ENCODE measurements around the gene ZFP57. TPM values are rescaled to one million over a fixed set of nuclear protein-coding genes. Genes with fewer than 3 reads are reported as not detected.

Gene ZFP57
- total RNA-seq, 1 experiment from 2014 or later = not detected

DNA sequence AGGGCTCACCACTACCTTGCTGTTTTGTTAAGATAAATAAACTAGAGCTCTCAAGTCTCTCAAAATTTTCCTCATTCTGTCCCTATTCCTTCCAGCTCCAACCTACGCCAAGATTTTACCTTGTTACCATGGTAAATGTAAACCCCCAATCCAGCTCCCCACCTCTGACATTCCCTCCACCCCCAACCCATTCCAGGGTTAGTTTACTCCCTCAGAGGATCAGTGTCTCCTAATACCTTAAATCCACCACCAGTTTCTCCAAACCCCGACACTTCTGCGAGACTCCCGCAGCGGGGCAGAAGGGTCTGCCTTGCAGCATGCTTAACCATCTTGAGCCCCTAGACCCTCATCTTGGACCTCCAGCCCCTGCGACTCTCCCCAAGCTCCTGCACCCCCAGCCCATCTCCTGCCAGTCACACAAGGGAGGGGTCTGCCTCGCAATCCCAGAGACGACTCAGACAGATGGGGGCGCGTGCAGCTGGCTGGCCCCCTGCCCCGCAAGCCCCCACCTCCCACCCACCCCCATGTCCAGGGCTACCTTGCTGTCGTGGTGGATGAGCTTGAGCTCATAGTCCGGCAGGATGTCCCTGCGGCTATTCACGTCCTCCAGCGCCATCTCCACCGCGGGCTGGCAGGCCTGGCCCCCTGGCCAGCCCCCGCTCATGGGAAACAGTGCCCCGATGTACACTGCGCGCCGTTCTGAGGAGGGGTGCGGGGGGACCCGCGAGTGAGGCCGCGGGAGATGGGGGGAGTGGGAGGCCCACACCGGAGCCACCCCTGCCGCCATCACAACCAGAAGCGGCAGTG is 53.8 kb downstream of the ZFP57 start:
- no peak for DNase-seq (ENCODE audit: low spot score)

DNA sequence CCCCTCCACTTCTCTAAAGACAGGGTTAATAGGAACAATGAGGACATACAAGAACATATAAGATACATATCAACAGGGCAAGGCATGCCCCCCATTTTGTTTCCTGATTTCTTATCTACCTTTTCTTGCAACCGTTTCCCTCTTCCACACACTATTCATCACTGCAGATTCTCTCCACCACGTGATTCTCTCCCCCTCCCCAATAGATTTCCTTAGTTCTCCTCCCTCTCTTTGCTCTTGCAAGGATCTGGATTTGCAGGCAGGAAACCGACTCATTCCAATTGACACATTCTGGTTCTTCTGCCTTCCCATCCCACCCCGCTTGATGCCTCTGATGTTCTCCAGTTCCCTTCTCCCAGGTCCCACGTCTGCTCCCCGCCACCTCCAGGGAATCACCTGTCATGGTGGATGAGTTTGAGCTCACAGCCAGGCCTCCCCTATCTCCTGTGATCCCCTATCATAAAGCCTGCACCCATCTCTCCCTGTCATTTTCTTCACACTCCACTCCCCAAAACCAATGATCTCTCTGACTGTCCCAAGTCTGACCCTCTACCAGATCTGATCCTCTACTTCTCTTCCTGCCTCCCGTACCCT is 55.5 kb downstream of the ZFP57 start:
- DNase-seq (ENCODE audit: low spot score) = no peak

DNA sequence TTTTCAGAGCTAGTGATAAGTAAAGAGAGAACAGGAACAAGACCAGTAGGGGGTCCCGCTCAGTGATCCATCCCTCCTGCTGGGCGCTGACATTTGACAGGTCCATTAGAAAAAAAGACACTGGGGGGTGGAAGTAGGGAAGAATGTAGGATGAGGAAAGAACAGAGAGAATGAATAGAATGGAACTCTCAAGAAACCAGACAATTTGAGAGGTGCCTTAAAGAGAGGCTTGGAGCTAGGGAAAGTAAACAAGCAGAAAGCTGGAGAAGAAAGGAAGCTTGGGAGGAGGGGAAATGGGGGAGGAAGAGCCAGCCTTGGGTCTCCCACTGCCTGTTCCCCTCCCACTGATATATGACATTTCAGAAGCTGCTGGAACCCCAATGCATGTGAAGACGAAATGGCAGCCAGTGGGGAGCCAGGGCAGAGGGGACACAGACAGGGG is 56.4 kb downstream of the ZFP57 start:
- DNase-seq (ENCODE audit: low spot score) = no peak

Other genes starting within 250 kb of the ZFP57 start
- not detected in 2 replicates for gene OR10C1, start 241.8 kb downstream of the ZFP57 start, total RNA-seq (2014; rRNA removed; shearing (Covaris generic))
- not detected in 2 replicates for gene OR11A1, start 224.1 kb downstream of the ZFP57 start, total RNA-seq (2014; rRNA removed; shearing (Covaris generic))
- gene OR2H1, start 224.0 kb downstream of the ZFP57 start, total RNA-seq (2014; rRNA removed; shearing (Covaris generic)) = not detected in 2 replicates
- gene MAS1L, start 193.2 kb downstream of the ZFP57 start, total RNA-seq (2014; rRNA removed; shearing (Covaris generic)) = not detected in 2 replicates
- gene UBD, start 121.4 kb downstream of the ZFP57 start, total RNA-seq (2014; rRNA removed; shearing (Covaris generic)) = not detected in 2 replicates
- not detected in 2 replicates for gene OR2H2, start 96.0 kb downstream of the ZFP57 start, total RNA-seq (2014; rRNA removed; shearing (Covaris generic))
- 1.3 and 4.4 TPM in 2 replicates for gene GABBR1, start 48.0 kb downstream of the ZFP57 start, total RNA-seq (2014; rRNA removed; shearing (Covaris generic))
- not detected in 2 replicates for gene MOG, start 24.1 kb downstream of the ZFP57 start, total RNA-seq (2014; rRNA removed; shearing (Covaris generic))
- gene HLA-F, start 42.3 kb upstream of the ZFP57 start, total RNA-seq (2014; rRNA removed; shearing (Covaris generic)) = 8.2 and 13.3 TPM in 2 replicates
- not detected in 2 replicates for gene HLA-G, start 146.7 kb upstream of the ZFP57 start, total RNA-seq (2014; rRNA removed; shearing (Covaris generic))

Measured in A172 (cell line).